ENCODE results near the gene TMEM208.

TMEM208 gene

DNA sequence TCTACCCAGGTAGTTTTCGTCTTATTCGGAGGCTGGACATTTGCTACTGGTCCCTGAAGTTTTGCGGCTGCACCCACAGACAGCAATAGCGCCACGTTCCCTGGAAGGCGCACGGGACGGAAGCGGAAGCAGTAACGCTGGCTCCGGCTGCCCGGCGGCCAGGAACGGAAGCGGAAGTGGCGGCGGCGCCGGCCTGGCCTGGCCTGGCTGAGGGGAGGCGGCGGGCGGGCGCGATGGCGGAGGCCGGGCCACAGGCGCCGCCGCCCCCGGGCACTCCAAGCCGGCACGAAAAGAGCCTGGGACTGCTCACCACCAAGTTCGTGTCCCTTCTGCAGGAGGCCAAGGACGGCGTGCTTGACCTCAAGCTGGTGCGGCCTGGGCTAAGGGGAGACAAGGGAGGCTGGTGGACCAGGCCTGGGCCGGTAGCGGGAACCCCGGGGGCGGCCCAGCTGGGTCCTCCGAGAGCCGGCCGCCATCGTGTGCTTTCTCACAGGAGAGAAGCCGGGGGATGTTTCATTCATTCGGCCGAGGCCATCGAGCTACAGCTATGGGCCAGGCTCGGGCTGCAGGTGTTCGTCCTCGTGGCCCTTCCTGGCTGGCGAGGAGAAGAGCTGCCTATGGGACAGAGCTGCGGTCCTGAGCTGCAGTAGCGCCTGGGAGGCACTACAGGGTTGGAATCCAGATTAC, 34.8 kb upstream of the TMEM208 start, which contains the start of gene E2F4:
Gene E2F4 (plus strand): TSS at position 161 of the 687 bp plus-strand sequence. CDS start 73 bp downstream, at position 234.
- DNase-seq, result peak; percentile 92

DNA sequence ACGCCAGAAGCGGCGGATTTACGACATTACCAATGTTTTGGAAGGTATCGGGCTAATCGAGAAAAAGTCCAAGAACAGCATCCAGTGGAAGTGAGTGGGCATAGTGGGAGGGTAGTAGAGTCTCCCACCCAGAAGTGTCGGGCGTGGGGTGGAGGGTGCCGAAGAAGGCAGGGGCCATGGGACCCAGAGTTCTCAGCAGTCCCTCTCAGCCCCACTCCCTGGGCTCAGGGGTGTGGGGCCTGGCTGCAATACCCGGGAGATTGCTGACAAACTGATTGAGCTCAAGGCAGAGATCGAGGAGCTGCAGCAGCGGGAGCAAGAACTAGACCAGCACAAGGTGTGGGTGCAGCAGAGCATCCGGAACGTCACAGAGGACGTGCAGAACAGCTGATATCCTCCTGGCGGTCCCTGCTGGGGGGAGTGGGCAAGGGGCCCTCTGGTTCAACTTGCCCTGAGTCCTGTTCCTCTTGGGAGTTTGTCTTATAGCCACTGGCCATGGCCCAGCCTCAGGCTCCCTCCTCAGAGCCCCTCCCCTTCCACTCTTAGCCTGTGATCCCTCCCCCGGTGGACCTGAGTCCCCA, 34.1 kb upstream of the TMEM208 start:
- no peak for DNase-seq

DNA sequence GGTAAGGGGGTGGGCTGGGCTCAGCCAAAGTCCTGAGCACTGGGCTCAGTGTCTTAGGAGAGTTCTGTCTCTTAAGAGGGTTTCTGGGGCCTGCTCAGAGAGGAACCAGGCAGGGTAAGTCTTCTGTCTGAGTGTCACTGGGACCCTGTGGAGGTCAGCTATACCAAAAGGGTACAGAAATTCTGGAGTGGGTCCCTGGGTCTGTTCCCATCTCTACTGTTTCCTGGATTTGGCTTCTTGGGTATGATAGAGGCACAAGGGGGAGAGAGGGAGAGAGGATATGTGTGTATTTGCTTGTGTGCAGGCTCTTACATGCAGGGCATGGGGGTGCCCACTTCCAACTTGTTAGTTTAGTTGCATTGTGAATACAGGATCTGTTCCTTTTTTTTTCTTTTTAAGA, 33.4 kb upstream of the TMEM208 start:
- DNase-seq, result no peak

DNA sequence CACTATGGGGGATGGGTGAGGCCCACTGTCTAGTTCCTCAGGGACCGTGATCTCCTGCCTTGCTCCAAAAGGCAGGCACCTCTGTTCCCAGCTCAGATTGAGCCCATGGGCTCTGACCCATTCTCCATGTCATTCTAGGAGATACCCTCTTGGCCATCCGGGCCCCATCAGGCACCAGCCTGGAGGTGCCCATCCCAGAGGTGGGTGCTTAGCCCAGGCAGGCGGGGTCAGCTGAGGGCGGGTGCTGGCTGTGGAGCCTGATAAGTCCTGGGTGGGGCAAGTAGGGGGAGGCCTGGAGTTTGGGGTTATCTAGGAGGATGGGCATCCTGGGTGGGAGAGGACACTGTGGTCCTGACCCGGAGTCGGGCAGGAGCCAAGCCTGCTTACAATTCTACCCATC, 32.7 kb upstream of the TMEM208 start:
- no peak for DNase-seq

- DNase-seq, result no peak
Observed at GRCh38 chr16:67195676-67196075, 31.3 kb upstream of the TMEM208 start.

GRCh38 chr16:67196881-67197280, 30.0 kb upstream of the TMEM208 start:
- no peak for DNase-seq

DNA sequence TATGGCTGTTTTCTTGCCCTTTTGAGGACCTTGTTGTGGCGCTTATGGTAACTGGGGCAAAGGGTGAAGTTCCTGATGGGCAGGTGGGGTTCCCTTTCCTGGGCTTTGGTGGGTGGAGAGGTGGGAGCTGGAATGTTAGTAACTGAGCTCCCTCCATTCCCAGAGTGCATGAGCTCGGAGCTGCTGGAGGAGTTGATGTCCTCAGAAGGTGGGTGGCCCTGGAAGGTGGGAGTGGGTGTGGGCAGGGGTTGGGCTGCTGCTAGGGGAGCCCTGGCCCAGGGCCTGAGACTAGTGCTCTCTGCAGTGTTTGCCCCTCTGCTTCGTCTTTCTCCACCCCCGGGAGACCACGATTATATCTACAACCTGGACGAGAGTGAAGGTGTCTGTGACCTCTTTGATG, 29.2 kb upstream of the TMEM208 start:
- no peak for DNase-seq

DNA sequence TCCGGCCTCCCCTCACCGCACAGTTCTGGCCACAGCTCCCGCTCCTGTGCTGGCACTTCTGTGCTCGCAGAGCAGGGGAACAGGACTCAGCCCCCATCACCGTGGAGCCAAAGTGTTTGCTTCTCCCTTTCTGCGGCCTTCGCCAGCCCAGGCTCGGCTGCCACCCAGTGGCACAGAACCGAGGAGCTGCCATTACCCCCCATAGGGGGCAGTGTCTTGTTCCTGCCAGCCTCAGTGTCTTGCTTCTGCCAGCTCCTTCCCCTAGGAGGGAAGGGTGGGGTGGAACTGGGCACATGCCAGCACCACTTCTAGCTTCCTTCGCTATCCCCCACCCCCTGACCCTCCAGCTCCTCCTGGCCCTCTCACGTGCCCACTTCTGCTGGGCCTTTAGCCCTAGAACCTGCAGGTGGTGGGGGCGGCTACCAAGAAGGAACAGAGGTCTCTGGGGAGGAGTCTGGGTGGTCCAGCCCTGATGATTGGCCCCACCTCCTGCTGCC, 28.6 kb upstream of the TMEM208 start:
- no peak for DNase-seq

GRCh38 chr16:67199011-67199807, 27.7 kb upstream of the TMEM208 start, which contains the start of gene ELMO3:
Gene ELMO3 (plus strand): TSS chr16:67199131. CDS start chr16:67199327, 196 bp downstream.
- DNase-seq, result no peak

DNA sequence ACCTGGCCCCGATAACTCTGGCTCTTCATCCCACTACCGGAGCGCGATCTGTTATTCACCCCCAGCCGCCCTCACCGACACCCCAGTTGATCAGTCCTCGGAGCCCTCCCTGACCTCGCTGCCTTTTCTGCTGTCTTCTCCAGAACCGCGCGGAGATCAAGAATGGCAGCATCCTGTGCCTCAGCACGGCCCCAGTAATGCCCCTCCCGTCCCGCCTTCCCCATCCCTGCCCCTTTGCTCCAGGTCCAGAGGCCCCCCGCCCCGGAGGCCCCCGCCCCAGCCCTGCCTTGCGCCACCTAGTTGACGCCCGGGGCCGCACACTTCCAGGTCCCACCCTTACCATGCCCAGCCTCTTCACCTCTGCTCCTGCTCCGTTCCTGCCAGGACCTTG, 27.1 kb upstream of the TMEM208 start:
- DNase-seq, result no peak

DNA sequence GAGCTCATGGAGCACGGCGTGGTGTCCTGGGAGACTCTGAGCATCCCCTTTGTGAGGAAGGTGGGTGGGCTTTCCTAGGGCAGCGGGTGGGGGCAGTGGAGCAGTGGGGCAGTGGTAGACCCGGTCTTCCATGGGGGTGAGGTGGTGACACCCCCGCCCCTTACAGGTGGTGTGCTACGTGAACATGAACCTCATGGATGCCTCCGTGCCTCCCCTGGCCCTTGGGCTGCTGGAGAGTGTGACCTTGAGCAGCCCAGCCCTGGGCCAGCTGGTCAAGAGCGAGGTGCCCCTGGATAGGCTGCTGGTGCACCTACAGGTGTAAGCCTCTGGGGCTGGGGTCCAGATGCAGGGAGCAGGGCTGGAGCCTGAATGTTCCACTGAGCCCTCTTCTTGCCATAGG, 26.4 kb upstream of the TMEM208 start:
- DNase-seq, result no peak

DNA sequence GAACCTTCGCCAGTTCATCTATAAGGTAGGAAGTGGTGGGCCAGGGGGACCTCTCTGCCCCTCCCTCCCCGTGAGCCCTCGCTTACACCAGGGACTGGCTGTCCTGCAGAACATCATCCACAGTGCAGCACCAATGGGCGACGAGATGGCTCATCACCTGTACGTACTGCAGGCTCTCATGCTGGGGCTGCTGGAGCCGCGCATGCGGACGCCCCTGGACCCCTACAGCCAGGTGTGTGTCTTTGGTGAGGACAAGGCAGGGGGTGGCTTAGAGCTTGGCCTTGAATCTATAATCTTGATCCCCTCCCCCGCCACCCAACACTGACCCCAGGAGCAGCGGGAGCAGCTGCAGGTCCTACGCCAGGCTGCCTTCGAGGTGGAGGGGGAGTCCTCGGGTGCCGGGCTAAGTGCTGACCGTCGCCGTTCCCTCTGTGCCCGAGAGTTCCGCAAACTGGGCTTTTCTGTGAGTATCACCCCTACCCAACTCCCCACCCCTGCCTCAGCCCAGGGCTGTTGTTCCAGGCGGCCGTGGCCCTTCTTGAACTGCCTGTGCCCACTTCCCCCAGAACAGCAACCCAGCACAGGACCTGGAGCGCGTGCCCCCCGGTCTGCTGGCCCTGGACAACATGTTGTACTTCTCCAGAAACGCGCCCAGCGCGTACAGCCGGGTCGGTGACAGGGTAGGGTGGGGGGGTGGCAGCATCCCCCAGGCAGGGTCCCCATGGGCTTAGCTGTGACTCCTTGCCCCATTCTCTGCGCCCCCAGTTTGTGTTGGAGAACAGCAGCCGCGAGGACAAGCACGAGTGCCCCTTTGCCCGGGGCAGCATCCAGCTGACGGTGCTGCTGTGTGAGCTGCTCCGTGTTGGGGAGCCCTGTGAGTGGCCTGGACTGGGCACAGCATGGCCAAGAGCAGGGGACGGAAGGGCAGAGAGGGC, 25.3 kb upstream of the TMEM208 start:
- DNase-seq, result no peak

- no peak for DNase-seq
Observed at GRCh38 chr16:67202426-67202825, 24.5 kb upstream of the TMEM208 start.

GRCh38 chr16:67202956-67203493, 23.9 kb upstream of the TMEM208 start:
- DNase-seq, result no peak

- DNase-seq, result no peak
Observed at GRCh38 chr16:67204076-67204475, 22.9 kb upstream of the TMEM208 start.

DNA sequence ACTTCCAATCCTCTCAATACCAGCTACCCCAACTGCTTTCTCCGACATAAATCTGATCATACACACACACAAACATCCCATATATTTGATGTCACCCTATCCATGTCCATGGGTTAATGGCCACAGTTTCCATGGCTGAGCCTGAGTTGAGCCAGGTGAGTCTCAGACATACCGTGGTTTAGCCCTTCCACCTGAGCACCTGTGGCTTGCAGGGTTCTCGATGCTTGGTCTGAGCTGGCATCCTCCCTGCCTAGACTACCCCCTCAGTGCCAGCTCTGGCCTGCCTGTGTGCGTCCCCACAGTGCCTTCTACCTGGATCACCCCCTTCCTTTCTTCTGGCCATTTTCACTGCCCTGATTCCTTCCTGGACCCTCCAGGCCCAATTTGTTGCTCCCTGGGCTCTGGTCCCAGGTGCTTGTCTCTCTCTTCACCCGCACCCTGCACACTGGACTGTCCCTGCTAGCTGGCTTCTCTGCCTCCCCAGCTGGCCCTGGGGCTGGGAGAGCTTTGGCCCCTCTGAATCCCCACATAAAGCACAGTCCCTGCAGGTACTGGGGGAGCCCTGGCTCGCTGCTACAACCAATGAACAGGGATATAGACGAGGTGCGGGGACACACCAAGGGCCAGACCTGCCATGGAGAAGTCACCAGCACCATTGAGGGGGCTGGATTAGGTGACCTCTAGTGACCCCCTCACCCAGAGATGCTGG, 20.6 kb upstream of the TMEM208 start:
- no peak for DNase-seq

- DNase-seq, result no peak
Observed at GRCh38 chr16:67206838-67207248, 20.1 kb upstream of the TMEM208 start.

- DNase-seq, result no peak
Observed at GRCh38 chr16:67207249-67208091, 19.5 kb upstream of the TMEM208 start.

GRCh38 chr16:67208154-67208896, 18.6 kb upstream of the TMEM208 start:
- no peak for DNase-seq

DNA sequence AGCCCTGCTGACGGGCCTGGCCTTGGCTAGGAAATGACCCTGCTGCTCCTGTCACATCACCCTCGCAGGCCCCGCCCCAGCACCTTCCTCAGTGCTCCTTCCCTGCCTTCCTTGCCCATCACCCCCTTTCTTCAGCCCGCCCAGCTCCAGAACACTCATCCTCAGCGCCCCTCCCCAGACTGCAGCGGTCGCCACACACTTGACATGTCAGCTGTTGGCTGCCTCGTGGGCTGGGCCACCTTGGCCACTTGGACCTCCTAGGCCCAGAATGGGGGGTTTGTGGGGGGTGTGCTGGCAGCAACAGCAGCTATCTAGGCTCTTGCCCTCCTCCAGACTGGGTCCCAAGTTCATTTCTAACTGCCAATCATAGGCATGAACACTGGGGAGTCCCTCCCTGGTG, 17.4 kb upstream of the TMEM208 start:
- no peak for DNase-seq

All from activated CD4-positive, alpha-beta T cell treated with anti-CD3 and anti-CD28 coated beads, Interleukin-2, amount 50 U/mL, for 16 hours (primary cell).